ENCODE data around the gene DHRS11.

DNA sequence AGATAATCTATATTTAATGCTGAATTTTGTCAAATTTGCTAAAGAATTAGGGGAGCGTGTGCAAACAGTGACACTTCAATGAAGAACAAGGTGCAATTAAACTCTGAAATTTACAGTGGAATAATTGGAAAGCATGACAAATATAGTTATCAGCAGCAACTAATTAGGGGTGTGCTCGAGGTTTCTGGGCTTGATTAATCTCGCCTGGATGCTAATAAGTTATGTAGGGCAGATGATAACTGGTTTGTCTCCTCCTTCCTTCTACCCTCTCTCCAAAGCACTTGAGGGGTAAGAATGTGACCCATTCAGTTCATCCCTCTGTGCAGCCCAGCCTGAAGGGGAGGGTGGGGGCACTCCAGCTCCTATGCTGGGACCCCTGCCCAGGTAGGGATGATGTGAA lies 31.6 kb downstream of the DHRS11 start:
- TF ChIP-seq, protein P1, sequence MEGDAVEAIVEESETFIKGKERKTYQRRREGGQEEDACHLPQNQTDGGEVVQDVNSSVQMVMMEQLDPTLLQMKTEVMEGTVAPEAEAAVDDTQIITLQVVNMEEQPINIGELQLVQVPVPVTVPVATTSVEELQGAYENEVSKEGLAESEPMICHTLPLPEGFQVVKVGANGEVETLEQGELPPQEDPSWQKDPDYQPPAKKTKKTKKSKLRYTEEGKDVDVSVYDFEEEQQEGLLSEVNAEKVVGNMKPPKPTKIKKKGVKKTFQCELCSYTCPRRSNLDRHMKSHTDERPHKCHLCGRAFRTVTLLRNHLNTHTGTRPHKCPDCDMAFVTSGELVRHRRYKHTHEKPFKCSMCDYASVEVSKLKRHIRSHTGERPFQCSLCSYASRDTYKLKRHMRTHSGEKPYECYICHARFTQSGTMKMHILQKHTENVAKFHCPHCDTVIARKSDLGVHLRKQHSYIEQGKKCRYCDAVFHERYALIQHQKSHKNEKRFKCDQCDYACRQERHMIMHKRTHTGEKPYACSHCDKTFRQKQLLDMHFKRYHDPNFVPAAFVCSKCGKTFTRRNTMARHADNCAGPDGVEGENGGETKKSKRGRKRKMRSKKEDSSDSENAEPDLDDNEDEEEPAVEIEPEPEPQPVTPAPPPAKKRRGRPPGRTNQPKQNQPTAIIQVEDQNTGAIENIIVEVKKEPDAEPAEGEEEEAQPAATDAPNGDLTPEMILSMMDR (IDR thresholded peaks at IDR 0.05) = no peak
- TF ChIP-seq POLR2A (IDR thresholded peaks at IDR 0.05) = no peak
- no peak for TF ChIP-seq POLR2AphosphoS5 (IDR thresholded peaks at IDR 0.05)
